MG63 (cell line): ENCODE data around the gene FBP1. TPM values are rescaled to one million over a fixed set of nuclear protein-coding genes. Genes with fewer than 3 reads are reported as not detected.

ENCODE experiments used
- DNase-seq: peaks from one replicate; pipeline ENCODE4 v3.0.0-alpha.2; 2020
- H3K27me3 ChIP-seq: fragments of 250-450 bp; sonication (Bioruptor Pico); 2 replicates; pipeline ENCODE4 v1.5.1; 2020; ENCODE audit warnings: mild to moderate bottlenecking, moderate library complexity
- H3K36me3 ChIP-seq: fragments of 250-450 bp; sonication (Bioruptor Pico); 2 replicates; pipeline ENCODE4 v1.5.1; 2020; ENCODE audit warnings: mild to moderate bottlenecking, moderate library complexity
- H3K4me3 ChIP-seq: fragments of 250-450 bp; sonication (Bioruptor Pico); 2 replicates; pipeline ENCODE4 v1.5.1; 2020; ENCODE audit warnings: mild to moderate bottlenecking, moderate library complexity
- H3K9me3 ChIP-seq: fragments of 250-450 bp; sonication (Bioruptor Pico); 2 replicates; pipeline ENCODE4 v1.5.1; 2020; ENCODE audit warnings: mild to moderate bottlenecking, moderate library complexity
- total RNA-seq: library from RNA; depleted of rRNA; stranded (reverse); fragments of >200 nt; shearing (Covaris generic); gene quantifications from 2 replicates; pipeline ENCODE4 v1.2.3, GENCODE V29; 2014; ENCODE audit warnings: low replicate concordance; rRNA removed

Gene FBP1
- 0.96 TPM in 1 of 2 replicates, not detected in the other for total RNA-seq

DNA sequence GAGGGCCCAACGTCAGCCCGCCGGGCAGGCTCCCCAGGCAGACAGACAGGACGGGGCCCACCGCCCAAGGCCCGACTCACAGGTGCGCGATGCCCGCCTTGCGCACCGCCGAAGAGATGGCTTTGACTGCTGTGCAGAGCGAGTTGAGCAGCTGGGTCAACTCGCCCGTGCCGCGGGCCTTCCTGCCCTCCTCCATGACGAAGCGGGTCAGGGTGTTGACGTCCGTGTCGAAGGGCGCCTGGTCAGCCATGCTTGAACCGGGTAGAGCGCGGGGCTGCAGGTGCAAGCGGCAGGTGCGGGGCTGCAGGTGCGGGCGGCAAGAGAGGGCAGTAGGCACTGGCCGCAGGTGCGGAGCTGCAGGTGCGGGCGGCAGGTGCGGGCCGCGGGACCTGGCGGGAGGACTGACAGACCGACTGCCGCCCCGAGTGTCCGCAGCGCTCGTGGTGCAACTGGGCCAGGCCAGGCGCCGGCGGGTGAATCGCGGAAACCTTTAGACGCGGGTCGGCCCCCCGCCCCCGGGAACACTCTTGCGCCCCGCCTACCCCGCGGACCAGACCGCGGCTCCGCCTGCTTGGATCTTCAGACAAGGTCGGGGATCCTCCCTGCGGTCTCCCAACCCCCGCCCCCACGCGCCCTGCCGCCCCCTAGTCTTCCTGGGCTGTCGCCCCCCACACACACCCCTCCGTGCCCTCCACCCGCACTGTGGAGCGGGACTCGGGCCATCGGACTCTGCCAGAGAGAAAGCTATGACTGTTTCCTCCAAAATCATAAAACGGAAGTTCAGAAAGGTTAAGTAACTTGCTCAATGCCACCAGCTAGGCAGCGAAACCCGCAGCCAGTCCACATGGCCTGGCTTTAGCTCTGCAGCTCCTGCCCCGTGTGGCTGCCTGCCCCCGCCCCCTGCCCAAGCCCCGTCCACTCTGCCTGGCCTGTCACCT, at the start of gene FBP1:
FBP1 (minus strand) TSS at position 458 of the 938 bp plus-strand sequence; CDS start at position 250, 208 bp downstream.
- Histone ChIP-seq H3K9me3 (no peaks in the 10 kb centered on the region), H3K4me3 (no peak within 1 kb of the TSS), H3K27me3 (no peaks in the 10 kb centered on the region), H3K36me3 (no peaks in the 10 kb centered on the region)
- no peak for DNase-seq

- Histone ChIP-seq H3K27me3 (no peaks in the 10 kb centered on the region), H3K36me3 (no peaks in the 10 kb centered on the region), H3K4me3 (no peak overlapping the region), H3K9me3 (no peaks in the 10 kb centered on the region)
- DNase-seq = no peak
These were observed 48.1 kb upstream of the FBP1 start for GRCh38 chr9:94687451-94687850.

DNA sequence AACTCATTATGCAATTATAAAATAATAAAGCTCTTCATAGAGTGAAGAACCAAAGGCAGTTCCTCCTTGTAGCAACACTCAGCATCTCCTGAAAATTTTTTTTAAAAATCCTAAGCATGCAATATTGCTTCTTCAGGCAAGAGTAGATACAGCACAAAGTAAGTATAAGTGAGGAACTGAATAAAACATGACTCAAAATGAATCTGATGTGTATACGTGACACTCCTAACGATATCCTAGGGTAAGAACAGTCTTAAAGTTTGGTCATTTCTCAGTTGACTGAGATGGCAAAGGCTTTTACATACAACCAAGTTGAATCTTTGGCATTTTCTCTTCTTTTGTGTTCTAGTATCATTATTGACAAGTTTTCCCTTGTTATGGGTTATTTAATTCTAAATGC, 46.0 kb upstream of the FBP1 start:
- Histone ChIP-seq H3K4me3 (no peak overlapping the region), H3K36me3 (no peaks in the 10 kb centered on the region), H3K9me3 (no peaks in the 10 kb centered on the region), H3K27me3 (no peaks in the 10 kb centered on the region)
- no peak for DNase-seq

DNA sequence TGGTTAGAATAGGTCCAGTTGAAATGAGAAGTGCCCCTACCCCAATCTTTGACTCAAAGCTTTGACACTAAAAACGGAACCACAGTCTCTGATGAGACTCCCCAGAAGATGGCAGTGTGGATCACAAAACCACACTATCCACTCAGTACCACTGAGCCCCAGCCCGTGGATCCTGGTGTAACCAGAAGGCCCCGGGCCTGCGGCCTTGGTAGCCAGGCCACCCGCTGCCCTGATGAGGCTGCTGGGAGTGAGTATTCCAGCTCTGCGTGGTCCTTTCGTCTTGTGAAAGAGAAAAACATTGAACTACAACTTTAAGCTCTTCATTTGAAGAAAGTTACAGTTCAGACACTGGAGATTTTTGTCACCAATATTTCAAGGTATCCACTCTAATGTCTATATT, 42.2 kb upstream of the FBP1 start:
- Histone ChIP-seq H3K9me3 (no peaks in the 10 kb centered on the region), H3K36me3 (no peaks in the 10 kb centered on the region), H3K27me3 (no peaks in the 10 kb centered on the region), H3K4me3 (no peak overlapping the region)
- DNase-seq = peak; percentile 81

- no peak overlapping the region for H3K4me3 ChIP-seq
- H3K36me3 ChIP-seq = no peaks in the 10 kb centered on the region
- no peak for DNase-seq
- H3K27me3 ChIP-seq = no peaks in the 10 kb centered on the region
- no peaks in the 10 kb centered on the region; the same call in 1 of the 2 replicates for H3K9me3 ChIP-seq
These were observed 41.3 kb upstream of the FBP1 start for GRCh38 chr9:94680621-94681020.

GRCh38 chr9:94680020-94680419, 40.7 kb upstream of the FBP1 start:
- Histone ChIP-seq H3K27me3 (no peaks in the 10 kb centered on the region), H3K9me3 (no peaks in the 10 kb centered on the region; the same call in 1 of the 2 replicates), H3K4me3 (no peak overlapping the region), H3K36me3 (no peaks in the 10 kb centered on the region)
- no peak for DNase-seq

- Histone ChIP-seq H3K27me3 (no peaks in the 10 kb centered on the region), H3K36me3 (no peaks in the 10 kb centered on the region), H3K9me3 (no peaks in the 10 kb centered on the region; the same call in 1 of the 2 replicates), H3K4me3 (no peak overlapping the region)
- DNase-seq = no peak
These were observed 40.3 kb upstream of the FBP1 start for GRCh38 chr9:94679587-94679986.

GRCh38 chr9:94677929-94678328, 38.6 kb upstream of the FBP1 start:
- no peak overlapping the region for H3K4me3 ChIP-seq
- no peaks in the 10 kb centered on the region for H3K27me3 ChIP-seq
- no peak for DNase-seq
- H3K36me3 ChIP-seq = no peaks in the 10 kb centered on the region
- no peaks in the 10 kb centered on the region; the same call in 1 of the 2 replicates for H3K9me3 ChIP-seq

- DNase-seq = no peak
- no peaks in the 10 kb centered on the region for H3K36me3 ChIP-seq
- no peaks in the 10 kb centered on the region; the same call in 1 of the 2 replicates for H3K9me3 ChIP-seq
- no peak overlapping the region for H3K4me3 ChIP-seq
- H3K27me3 ChIP-seq = no peaks in the 10 kb centered on the region
These were observed 37.3 kb upstream of the FBP1 start for GRCh38 chr9:94676446-94677131.

DNA sequence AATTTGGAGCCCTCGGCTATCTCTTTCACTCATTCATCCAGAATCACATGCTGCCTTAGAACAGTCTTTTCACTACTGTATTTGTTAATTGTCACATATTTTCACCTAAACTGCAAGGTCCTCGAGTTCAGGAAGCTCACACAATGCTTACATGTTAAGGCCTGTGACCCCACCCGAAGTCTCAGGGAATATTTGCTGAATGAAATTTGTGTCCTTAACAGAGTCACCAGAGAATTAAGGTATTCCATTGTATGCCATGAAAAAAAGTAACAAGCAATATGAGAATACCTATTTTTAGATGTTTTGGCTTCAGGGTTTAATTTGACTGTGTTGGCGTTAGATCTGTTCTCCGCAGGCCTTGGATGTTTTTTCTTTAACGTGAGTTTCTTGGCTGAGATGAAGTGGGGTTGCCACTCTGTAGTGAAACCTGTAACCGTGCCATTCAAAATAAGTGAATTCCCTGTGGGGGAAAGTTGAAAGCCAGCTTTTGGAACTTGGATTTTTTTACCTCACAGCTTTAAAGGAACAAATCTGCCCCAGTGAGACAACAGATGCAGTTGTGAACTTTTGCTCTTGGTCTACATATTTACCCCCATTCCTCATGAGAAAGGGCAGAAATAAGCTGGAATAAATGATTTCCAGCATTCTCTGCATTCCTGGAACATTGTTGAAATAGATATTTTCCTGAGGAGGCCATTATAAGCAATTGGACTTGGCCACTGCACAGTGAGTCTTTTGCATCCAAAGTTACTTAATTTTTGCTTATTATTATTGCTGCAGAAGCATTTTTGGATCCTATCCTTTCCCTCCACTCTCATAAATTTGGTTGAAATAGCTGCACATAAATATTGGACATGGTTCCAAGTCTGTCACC, 35.9 kb upstream of the FBP1 start:
- peak; percentile 59 for DNase-seq

GRCh38 chr9:94672811-94673487, 33.6 kb upstream of the FBP1 start:
- no peak for DNase-seq
- H3K9me3 ChIP-seq = no peaks in the 10 kb centered on the region; the same call in 1 of the 2 replicates
- H3K36me3 ChIP-seq = no peaks in the 10 kb centered on the region
- H3K27me3 ChIP-seq = no peaks in the 10 kb centered on the region
- H3K4me3 ChIP-seq = no peak overlapping the region

More for the DNA sequence above, 35.9 kb upstream of the FBP1 start:
- no peaks in the 10 kb centered on the region for H3K36me3 ChIP-seq
- H3K27me3 ChIP-seq = no peaks in the 10 kb centered on the region
- H3K9me3 ChIP-seq = no peaks in the 10 kb centered on the region; the same call in 1 of the 2 replicates
- H3K4me3 ChIP-seq = no peak overlapping the region

DNA sequence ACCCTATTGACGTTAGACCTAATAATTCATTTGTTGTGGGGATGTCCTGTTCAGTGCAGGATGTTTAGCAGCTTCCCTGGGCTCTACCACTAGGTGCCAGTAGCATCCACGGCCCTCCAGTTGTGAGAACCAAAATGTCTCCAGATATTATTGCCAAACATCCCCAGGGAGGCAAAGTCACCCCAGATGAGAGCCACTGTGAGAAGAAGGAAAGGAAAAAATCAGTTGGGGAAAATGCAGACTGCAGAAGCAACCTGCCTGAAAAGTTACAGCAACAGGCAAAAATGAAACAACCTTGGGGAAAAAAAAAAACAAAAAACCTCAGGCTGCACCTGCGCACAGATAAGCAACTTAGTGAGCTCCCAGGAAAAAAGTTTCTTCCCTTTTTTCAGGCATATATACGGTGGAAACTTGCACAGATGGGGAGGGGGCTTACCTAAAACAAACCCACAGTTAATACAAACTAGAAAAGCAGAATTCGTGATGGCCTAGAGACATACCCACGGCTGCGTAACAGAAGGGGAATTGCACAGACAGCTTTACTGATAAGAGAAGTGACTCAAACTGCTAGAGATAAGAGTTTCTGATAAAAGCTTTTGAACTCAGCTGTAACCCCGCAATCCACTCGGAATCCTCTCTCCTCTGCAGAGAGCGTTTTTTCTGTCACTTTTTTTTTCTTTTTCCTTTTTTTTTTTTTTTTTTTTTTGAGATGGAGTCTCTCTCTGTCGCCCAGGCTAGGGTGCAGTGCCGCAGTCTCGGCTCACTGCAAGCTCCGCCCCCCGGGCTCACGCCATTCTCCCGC, 29.8 kb upstream of the FBP1 start:
- Histone ChIP-seq H3K36me3 (no peaks in the 10 kb centered on the region), H3K9me3 (no peaks in the 10 kb centered on the region), H3K4me3 (no peak overlapping the region), H3K27me3 (no peaks in the 10 kb centered on the region)
- DNase-seq = peak; percentile 69

DNA sequence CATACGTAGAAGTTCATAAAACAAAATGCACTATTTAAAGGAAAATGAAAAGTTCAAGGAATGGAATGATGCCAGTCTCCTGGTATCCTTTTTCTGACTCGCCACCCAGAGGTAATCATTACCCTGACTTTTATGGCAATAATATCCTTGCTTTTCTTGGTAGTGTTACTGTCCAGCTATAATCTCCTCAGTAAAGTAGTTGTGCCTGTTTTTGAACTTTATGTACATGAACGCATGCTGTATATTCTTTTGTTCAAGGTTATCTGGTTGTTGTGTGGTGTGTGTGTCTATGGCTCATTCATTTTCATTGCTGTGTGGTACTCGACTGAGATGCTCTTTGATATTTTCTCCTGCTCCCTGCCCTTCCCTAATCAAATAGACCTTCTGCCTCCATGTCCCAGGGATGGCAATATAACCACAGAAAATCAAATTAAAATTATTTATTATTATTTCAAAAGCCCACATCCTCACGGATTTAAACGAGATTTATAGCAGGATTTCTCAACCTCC, 29.2 kb upstream of the FBP1 start:
- H3K27me3 ChIP-seq = no peaks in the 10 kb centered on the region
- H3K4me3 ChIP-seq = no peak overlapping the region
- no peaks in the 10 kb centered on the region for H3K36me3 ChIP-seq
- no peak for DNase-seq
- no peaks in the 10 kb centered on the region for H3K9me3 ChIP-seq

DNA sequence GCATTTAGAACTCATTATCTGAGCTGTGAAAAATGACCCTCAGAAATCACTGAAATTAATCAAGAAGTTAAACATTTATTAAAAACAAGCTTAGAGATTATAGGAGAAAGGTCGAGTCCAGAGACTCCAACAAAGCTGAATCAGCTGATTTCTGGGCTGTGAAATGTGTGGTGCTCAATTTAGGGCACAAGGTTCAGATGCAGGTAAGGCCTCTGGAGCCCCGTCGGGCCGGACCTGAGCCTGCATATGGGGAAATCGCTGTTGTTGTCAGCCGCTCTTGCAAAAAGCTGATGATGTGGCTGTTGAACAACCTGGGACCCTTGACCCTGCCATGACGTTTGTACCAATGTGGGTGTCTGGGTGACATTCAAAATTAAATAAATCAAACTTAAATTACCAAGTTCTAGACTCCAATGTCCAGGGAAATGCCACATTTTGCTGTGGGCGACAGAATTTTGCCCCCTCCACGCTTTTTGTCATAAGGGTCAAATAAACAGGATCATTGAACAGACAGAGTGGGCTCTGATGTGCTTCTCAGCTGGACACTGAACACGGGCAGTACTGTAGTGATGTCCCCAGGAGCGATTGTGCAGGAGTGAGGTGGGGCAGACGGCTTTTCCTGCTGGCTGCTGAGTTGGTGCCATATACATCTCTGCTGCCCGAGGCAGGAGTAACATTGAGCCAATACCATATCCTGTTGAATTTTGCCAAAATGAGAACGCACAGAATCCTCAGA, 27.2 kb upstream of the FBP1 start:
- Histone ChIP-seq H3K27me3 (no peaks in the 10 kb centered on the region), H3K36me3 (no peaks in the 10 kb centered on the region), H3K4me3 (no peak overlapping the region), H3K9me3 (no peaks in the 10 kb centered on the region)
- DNase-seq = no peak

GRCh38 chr9:94665613-94666012, 26.3 kb upstream of the FBP1 start:
- Histone ChIP-seq H3K27me3 (no peaks in the 10 kb centered on the region), H3K36me3 (no peaks in the 10 kb centered on the region), H3K9me3 (no peaks in the 10 kb centered on the region), H3K4me3 (no peak overlapping the region)
- DNase-seq = no peak
